Cardiac muscle cell (in vitro differentiated cells and primary cell): ENCODE results near the gene PSAP. TPM values are rescaled to one million over a fixed set of nuclear protein-coding genes. Genes with fewer than 3 reads are reported as not detected.

Source experiments
- DNase-seq, 2 donors: peaks; one replicate each; pipeline versions ENCODE4 v3.0.0 to v3.0.0-alpha.2; 2010 to 2017; ENCODE audit warnings: low read depth in 1 of 2, low spot score in 1 of 2
- H3K27ac ChIP-seq: fragments of 200-600 bp; sonication (generic); 2 replicates; pipeline ENCODE4 v1.5.1; 2016
- H3K27me3 ChIP-seq: fragments of 200-600 bp; sonication (generic); 2 replicates; pipeline ENCODE4 v1.6.0; 2016; ENCODE audit warnings: control low read depth
- H3K36me3 ChIP-seq: fragments of 200-600 bp; sonication (generic); 2 replicates; pipeline ENCODE4 v1.5.1; 2016; ENCODE audit warnings: control low read depth
- H3K4me1 ChIP-seq: fragments of 200-600 bp; sonication (generic); 2 replicates; pipeline ENCODE4 v1.8.1; 2017; ENCODE audit warnings: low read depth, mild to moderate bottlenecking, mixed run types
- H3K4me3 ChIP-seq: fragments of 200-600 bp; sonication (generic); 2 replicates; pipeline ENCODE4 v1.5.1; 2016; ENCODE audit warnings: mild to moderate bottlenecking
- H3K9me3 ChIP-seq: fragments of 200-600 bp; sonication (generic); 2 replicates; pipeline ENCODE4 v1.5.1; 2017; ENCODE audit warnings: low read depth, mild to moderate bottlenecking, control low read depth
- CTCF ChIP-seq: IDR thresholded peaks from 2 replicates; pipeline ENCODE4 v1.5.1; 2012; ENCODE audit warnings: low read depth, mild to moderate bottlenecking, low read length
- polyA plus RNA-seq: library from polyadenylated mRNA; unstranded; fragments of >200 nt; fragmentation: Nextera tagmentation; extraction: Ambion mirVana; gene quantifications from 2 replicates; pipeline ENCODE4 v1.2.1, GENCODE V29; 2016
- total RNA-seq: library from RNA; depleted of rRNA; stranded (reverse); fragments of >200 nt; gene quantifications from 2 replicates; pipeline ENCODE4 v1.2.3, GENCODE V29; 2016

The PSAP gene
- total and polyA plus RNA-seq, 2 experiments from 2014 or later = 624 to 844 TPM

- Histone ChIP-seq H3K36me3 (no peaks in the 10 kb centered on the region), H3K9me3 (no peaks in the 10 kb centered on the region), H3K4me1 (peaks cover 44% of the 10 kb centered on the region), H3K27me3 (no peaks in the 10 kb centered on the region), H3K4me3 (no peak overlapping the region), H3K27ac (peak overlapping the region; percentile 65)
- no peak for DNase-seq
- no peak for TF ChIP-seq CTCF
These were observed 7.0 kb downstream of the PSAP start for GRCh38 chr10:71844084-71844483.

GRCh38 chr10:71842856-71843686 lies 8.0 kb downstream of the PSAP start:
- no peak overlapping the region for H3K4me3 ChIP-seq
- H3K9me3 ChIP-seq = no peaks in the 10 kb centered on the region
- DNase-seq = peak in 1 of 2 donors; percentile 51
- no peaks in the 10 kb centered on the region for H3K36me3 ChIP-seq
- peaks cover 40% of the 10 kb centered on the region for H3K4me1 ChIP-seq
- H3K27me3 ChIP-seq = no peaks in the 10 kb centered on the region
- H3K27ac ChIP-seq = peak overlapping the region; percentile 65
- TF ChIP-seq CTCF = no peak

- Histone ChIP-seq H3K9me3 (no peaks in the 10 kb centered on the region), H3K27ac (no peak overlapping the region), H3K36me3 (no peaks in the 10 kb centered on the region), H3K4me1 (peaks cover 43% of the 10 kb centered on the region), H3K27me3 (no peaks in the 10 kb centered on the region), H3K4me3 (no peak overlapping the region)
- no peak for TF ChIP-seq CTCF
- DNase-seq = no peak
These were observed 8.6 kb downstream of the PSAP start for GRCh38 chr10:71842422-71842821.

- no peak for DNase-seq
- H3K36me3 ChIP-seq = no peaks in the 10 kb centered on the region
- H3K27ac ChIP-seq = peak overlapping the region; percentile 77
- H3K9me3 ChIP-seq = no peaks in the 10 kb centered on the region
- no peak for TF ChIP-seq CTCF
- H3K4me1 ChIP-seq = peaks cover 56% of the 10 kb centered on the region
- no peaks in the 10 kb centered on the region for H3K27me3 ChIP-seq
- no peak overlapping the region for H3K4me3 ChIP-seq
These were observed 10.1 kb downstream of the PSAP start for GRCh38 chr10:71840958-71841335.

- H3K27me3 ChIP-seq = no peaks in the 10 kb centered on the region
- H3K4me1 ChIP-seq = peaks cover 56% of the 10 kb centered on the region
- TF ChIP-seq CTCF = no peak
- H3K27ac ChIP-seq = peak overlapping the region; percentile 89
- H3K4me3 ChIP-seq = no peak overlapping the region
- H3K9me3 ChIP-seq = no peaks in the 10 kb centered on the region
- no peaks in the 10 kb centered on the region for H3K36me3 ChIP-seq
- DNase-seq = peak; percentile 97
These were observed 10.7 kb downstream of the PSAP start for GRCh38 chr10:71840177-71840957.
